ENCODE results near the gene CCPG1. TPM values are rescaled to one million over a fixed set of nuclear protein-coding genes. Genes with fewer than 3 reads are reported as not detected.
"Not testable (repeated sequence)": the region's sequence is repeated elsewhere in the genome, so short reads cannot be mapped to it uniquely, and the experiment has no call there.

Gene CCPG1
- total and polyA plus RNA-seq, 2 of the 13 experiments (the other 11 are each of a cell fraction or from before 2014, with no cell fraction given), result 16.1 to 19.5 TPM

GRCh38 chr15:55420171-55420866, 12.2 kb upstream of the CCPG1 start (continued):
- TF ChIP-seq NR2F1 (CRISPR knock-in tag; IDR thresholded peaks at IDR 0.05), result no peak
- no peak for TF ChIP-seq SALL2 (CRISPR knock-in tag; IDR thresholded peaks at IDR 0.05)
- TF ChIP-seq PATZ1 (CRISPR knock-in tag; IDR thresholded peaks at IDR 0.05), result no peak

- H3K4me1 ChIP-seq (ENCODE audit: insufficient read depth, low read length); FAIRE-seq; H3K4me2 ChIP-seq (ENCODE audit: low read depth, low read length); H3K79me2 ChIP-seq (ENCODE audit: insufficient read depth, low read length); intact Hi-C loops (cut with micrococcal nuclease; ENCODE audit: unreplicated experiment); H3K4me3 ChIP-seq (replicated peaks in 1 of 3; ENCODE audit: insufficient read depth in 1 of 3, low read depth in 2 of 3, low read length in 3 of 3); H3K27ac ChIP-seq (ENCODE audit: extremely low read length, insufficient read depth, low read length); BruUV-seq (replicated peaks); CTCF ChIA-PET (ENCODE audit: low intra/inter-chr PET ratio, low total read pairs); ATAC-seq; H3K9me3 ChIP-seq (ENCODE audit: low read length); H4K20me1 ChIP-seq (ENCODE audit: insufficient read depth, low read length); in situ Hi-C loops (cut with HindIII; ENCODE audit: extremely low pct_ligation_motif_present, low pct_unique_long_range_greater_than_20kb); DNase-seq (ENCODE audit: low spot score); H2AFZ ChIP-seq (ENCODE audit: low read length); H3K27me3 ChIP-seq (ENCODE audit: control insufficient read depth in 1 of 2, insufficient read depth in 2 of 2, low read length in 2 of 2); H3K9ac ChIP-seq (ENCODE audit: insufficient read depth, low read depth, low read length); H3K36me3 ChIP-seq (replicated peaks in 1 of 2; ENCODE audit: control insufficient read depth in 1 of 2, insufficient read depth in 2 of 2, low read length in 2 of 2): not testable (repeated sequence)
- POLR2A ChIA-PET, result interaction anchor here (1.3 kb wide), 1 partner anchor 9 kb away, joined by 3 read pairs; the partner anchor contains the start of genes CCPG1 and PIERCE2
- 67% methylated on average over 8 of the region's 8 CpGs for WGBS (ENCODE audit: low lambda C conversion rate)
These were observed 9.5 kb upstream of the CCPG1 start for GRCh38 chr15:55417678-55418077.

Measured in HepG2 (cell line).